Gastrocnemius medialis (tissue), 4 donors: ENCODE data around the gene STAP1. TPM values are rescaled to one million over a fixed set of nuclear protein-coding genes. Genes with fewer than 3 reads are reported as not detected.

Experiments
- ATAC-seq, 2 donors: fragments of 150-250 bp; one replicate each; pipeline ENCODE4 v1.9.1; 2016
- DNase-seq, 2 donors: peaks; one replicate each; pipeline ENCODE4 v3.0.0-alpha.2; 2019
- H3K27ac ChIP-seq, 4 donors: fragments of 200-600 bp; sonication (generic); 1 replicate in 1 of 4; 2 replicates in 3 of 4; pipeline ENCODE4 v1.5.1; 2016 to 2018; ENCODE audit warnings: mild to moderate bottlenecking in 2 of 4, moderate library complexity in 1 of 4
- H3K27me3 ChIP-seq, 3 donors: fragments of 200-600 bp; sonication (generic) in 2 of 3; 1 replicate in 1 of 3; 2 replicates in 2 of 3; pipeline versions ENCODE4 v1.5.1 to v1.6.0; 2016 to 2019; ENCODE audit warnings: mild to moderate bottlenecking in 1 of 3, moderate library complexity in 1 of 3
- H3K36me3 ChIP-seq, 2 donors: fragments of 200-600 bp; sonication (generic) in 1 of 2; one replicate each; pipeline ENCODE4 v1.5.1; 2017 to 2018
- H3K4me1 ChIP-seq, 2 donors: fragments of 200-600 bp; sonication (generic) in 1 of 2; one replicate each; pipeline ENCODE4 v1.5.1; 2016 to 2017; ENCODE audit warnings: mild to moderate bottlenecking in 2 of 2
- H3K4me3 ChIP-seq, 4 donors: fragments of 200-600 bp; sonication (generic) in 3 of 4; 1 replicate in 1 of 4; 2 replicates in 3 of 4; pipeline ENCODE4 v1.5.1; 2016 to 2019; ENCODE audit warnings: mild to moderate bottlenecking in 2 of 4
- H3K9me3 ChIP-seq, 3 donors: fragments of 200-600 bp; sonication (generic) in 2 of 3; 1 replicate in 1 of 3; 2 replicates in 2 of 3; pipeline ENCODE4 v1.5.1; 2016 to 2019
- CTCF ChIP-seq, 5 experiments: fragments of 450-650 bp in 3 of 5; fragments of 200-600 bp in 2 of 5; sonication (generic) in 2 of 5; IDR thresholded peaks in 4 of 5; conservative IDR thresholded peaks in 1 of 5; 1 replicate in 4 of 5; 2 replicates in 1 of 5; pipeline ENCODE4 v1.5.1; 2016 to 2019; ENCODE audit warnings: antibody characterized with exemption in 5 of 5, mild to moderate bottlenecking in 3 of 5, moderate library complexity in 3 of 5
- POLR2A ChIP-seq, 2 donors: fragments of 450-650 bp; IDR thresholded peaks; one replicate each; pipeline ENCODE4 v1.6.1; 2017; ENCODE audit warnings: antibody characterized with exemption in 2 of 2, mild to moderate bottlenecking in 2 of 2, moderate library complexity in 2 of 2
- in situ Hi-C, 4 donors: fragments of 200-750 bp; cut with MboI; loops; one replicate each; pipeline versions ENCODE4 v1.15.0 to v1.8.0; 2017; ENCODE audit warnings: low sequenced_read_pairs in 4 of 4
- intact Hi-C: fragments of 100-400 bp; cut with DNase I; formaldehyde crosslinking; loops from one replicate; pipeline ENCODE4 v1.15.1; 2023; ENCODE audit warnings: low total_unique reads
- total RNA-seq, 4 donors: library from RNA; depleted of rRNA; stranded (reverse); fragments of >200 nt; gene quantifications; one replicate each; pipeline versions ENCODE4 v1.1.0 to v1.2.3, GENCODE V29; 2016

Gene STAP1
- total RNA-seq, 4 donors from 2014 or later, result not detected

DNA sequence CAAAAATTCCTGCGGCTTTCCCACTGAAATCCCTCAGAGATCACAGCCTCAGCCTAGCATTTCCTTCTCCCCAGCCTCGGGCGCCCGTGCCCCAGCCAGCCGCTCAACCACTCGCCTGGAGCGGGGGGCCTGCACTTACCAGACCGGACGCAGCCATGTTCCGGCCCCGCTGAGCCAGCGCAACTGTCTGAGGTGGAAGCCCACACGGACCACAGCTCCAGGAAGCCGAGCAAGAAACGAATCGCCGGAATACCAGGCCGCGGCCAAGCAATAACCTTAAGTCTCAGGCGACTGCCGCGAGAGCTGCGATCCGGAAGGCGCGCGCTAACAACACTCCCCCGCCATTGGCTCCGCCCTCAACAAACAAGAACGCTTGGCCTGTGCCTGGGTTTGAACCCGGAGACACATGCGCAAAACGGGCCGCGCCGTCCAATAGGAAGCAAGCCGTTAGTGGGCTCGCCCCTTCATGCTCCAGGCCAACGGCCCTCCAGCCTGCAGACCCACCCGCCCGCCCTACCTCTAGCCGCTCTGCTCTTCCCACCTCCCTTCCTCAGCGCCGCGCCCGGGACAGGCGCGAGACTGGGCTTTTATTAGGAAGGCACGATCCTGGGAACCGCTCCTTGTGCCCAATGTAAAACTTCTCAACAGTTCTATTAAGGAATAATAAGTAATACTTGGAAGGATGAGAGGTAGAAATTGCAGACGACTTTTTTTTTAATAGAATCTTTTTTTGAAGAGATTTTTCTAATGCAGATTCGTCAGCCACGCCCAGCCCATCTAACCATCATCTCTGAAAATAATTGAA lies 13.1 kb upstream of the STAP1 start, which contains the start of gene CENPC:
TSS of gene CENPC (minus strand) at position 305 of the 805 bp plus-strand sequence. CDS start at position 157, 148 bp downstream.
- Histone ChIP-seq H3K4me3 (peak within 1 kb of the TSS; percentile 76 to 92 (median 80)), H3K27me3 (no peaks in the 10 kb centered on the region), H3K36me3 (no peaks in the 10 kb centered on the region), H3K27ac (peak within 1 kb of the TSS; percentile 85 to 92 (median 90)), H3K4me1 (peaks cover 14 to 19% of the 10 kb centered on the region in 2 donors), H3K9me3 (no peaks in the 10 kb centered on the region)
- peak; percentile 97 to 98 for ATAC-seq
- intact Hi-C loops (loop anchor here (2.0 to 10.0 kb wide), 2 partner anchors 79 to 155 kb away; partner anchors contain the start of gene UBA6), in situ Hi-C loops (loop anchor here in 3 of 4 donors (10.0 to 25.0 kb wide), 2 partner anchors 149 to 792 kb away; no protein-coding TSS in a partner anchor)
- TF ChIP-seq POLR2A (IDR thresholded peaks at IDR 0.05) (peak; percentile 45 to 79), CTCF (IDR thresholded peaks at IDR 0.05 in 4 of 5, conservative IDR thresholded peaks at IDR 0.05 in 1 of 5) (no peak)
- DNase-seq, result peak; percentile 93

DNA sequence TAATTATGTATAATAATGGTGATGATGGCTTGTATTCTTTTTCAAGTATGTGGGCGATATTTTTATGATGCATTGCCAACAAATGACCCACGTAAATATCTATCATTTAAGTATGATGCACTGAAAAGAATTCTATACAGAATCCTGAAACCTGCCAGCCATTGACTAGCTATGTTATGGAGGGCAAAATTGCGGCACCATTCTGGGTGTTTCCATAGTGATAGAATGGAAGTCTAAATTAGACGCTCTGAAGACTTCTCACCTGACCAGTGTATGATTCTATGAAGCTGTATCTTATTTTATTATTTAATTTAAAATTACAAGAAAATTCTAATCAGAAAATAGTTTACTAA lies 12.5 kb upstream of the STAP1 start:
- intact Hi-C loops, result loop anchor here (10.0 kb wide), 1 partner anchor 79 kb away; no protein-coding TSS in a partner anchor
- peak overlapping the region; percentile 85 to 92 (median 90) for H3K27ac ChIP-seq

GRCh38 chr4:67546971-67547370 lies 11.6 kb upstream of the STAP1 start:
- H3K27ac ChIP-seq, result no peak overlapping the region
- in situ Hi-C loops, result loop anchor here in 3 of 4 donors (10.0 to 25.0 kb wide), 2 partner anchors 148 to 790 kb away; no protein-coding TSS in a partner anchor
- no peaks in the 10 kb centered on the region for H3K9me3 ChIP-seq
- H3K27me3 ChIP-seq, result no peaks in the 10 kb centered on the region
- H3K4me1 ChIP-seq, result peaks cover 14 to 19% of the 10 kb centered on the region in 2 donors
- TF ChIP-seq POLR2A (IDR thresholded peaks at IDR 0.05), result no peak
- DNase-seq, result no peak
- ATAC-seq, result no peak
- H3K36me3 ChIP-seq, result no peaks in the 10 kb centered on the region
- intact Hi-C loops, result loop anchor here (10.0 kb wide), 1 partner anchor 78 kb away; no protein-coding TSS in a partner anchor
- H3K4me3 ChIP-seq, result no peak overlapping the region

More for the DNA sequence above, 12.5 kb upstream of the STAP1 start:
- Histone ChIP-seq H3K27me3 (no peaks in the 10 kb centered on the region), H3K4me3 (peak overlapping the region; percentile 76 to 92 (median 80)), H3K4me1 (peaks cover 14 to 19% of the 10 kb centered on the region in 2 donors), H3K36me3 (no peaks in the 10 kb centered on the region), H3K9me3 (no peaks in the 10 kb centered on the region)
- TF ChIP-seq CTCF (IDR thresholded peaks at IDR 0.05 in 4 of 5, conservative IDR thresholded peaks at IDR 0.05 in 1 of 5) (no peak), POLR2A (IDR thresholded peaks at IDR 0.05) (no peak)
- ATAC-seq (no peak), DNase-seq (no peak)
- in situ Hi-C loops, result loop anchor here in 3 of 4 donors (10.0 to 25.0 kb wide), 2 partner anchors 149 to 791 kb away; no protein-coding TSS in a partner anchor

- no peaks in the 10 kb centered on the region for H3K36me3 ChIP-seq
- TF ChIP-seq POLR2A (IDR thresholded peaks at IDR 0.05) (no peak), CTCF (IDR thresholded peaks at IDR 0.05 in 4 of 5, conservative IDR thresholded peaks at IDR 0.05 in 1 of 5) (no peak)
- intact Hi-C loops (loop anchor here (10.0 kb wide), 1 partner anchor 76 kb away; no protein-coding TSS in a partner anchor), in situ Hi-C loops (loop anchor here in 3 of 4 donors (10.0 to 25.0 kb wide), 2 partner anchors 146 to 788 kb away; no protein-coding TSS in a partner anchor)
- no peaks in the 10 kb centered on the region for H3K27me3 ChIP-seq
- no peaks in the 10 kb centered on the region for H3K9me3 ChIP-seq
- no peak for DNase-seq
- ATAC-seq, result no peak
- no peak overlapping the region for H3K4me3 ChIP-seq
- no peak overlapping the region for H3K27ac ChIP-seq
- H3K4me1 ChIP-seq, result peaks cover 3 to 6% of the 10 kb centered on the region in 2 donors
Measured at GRCh38 chr4:67549123-67549522, 9.4 kb upstream of the STAP1 start.

DNA sequence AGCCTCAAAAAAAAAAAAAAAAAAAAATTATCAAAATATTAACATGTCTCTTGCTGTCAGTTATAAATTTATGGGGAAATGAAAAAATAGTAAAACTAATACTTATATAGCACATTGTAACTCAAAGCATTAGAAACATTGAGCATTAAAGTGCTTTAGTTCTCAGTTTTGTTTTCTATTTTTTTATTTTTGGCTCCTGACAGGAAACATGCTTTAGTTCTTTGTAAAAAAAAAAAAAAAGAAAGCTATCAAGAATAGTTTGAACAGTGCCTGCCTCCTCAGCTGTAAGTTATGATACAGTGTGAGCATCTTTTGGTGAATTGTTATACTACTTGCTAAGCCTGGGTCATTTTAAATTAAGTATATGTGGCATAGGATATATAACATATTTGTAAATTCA lies 8.1 kb upstream of the STAP1 start:
- in situ Hi-C loops, result no loop called here
- H3K4me3 ChIP-seq, result no peak overlapping the region
- no peaks in the 10 kb centered on the region for H3K9me3 ChIP-seq
- H3K4me1 ChIP-seq, result no peaks in the 10 kb centered on the region
- no peak for ATAC-seq
- TF ChIP-seq POLR2A (IDR thresholded peaks at IDR 0.05), result no peak
- no peak for TF ChIP-seq CTCF (IDR thresholded peaks at IDR 0.05 in 4 of 5, conservative IDR thresholded peaks at IDR 0.05 in 1 of 5)
- no peaks in the 10 kb centered on the region for H3K27me3 ChIP-seq
- H3K27ac ChIP-seq, result no peak overlapping the region
- intact Hi-C loops, result no loop called here
- no peaks in the 10 kb centered on the region for H3K36me3 ChIP-seq
- DNase-seq, result no peak
